Heart left ventricle (tissue), 13 donors: ENCODE data around the gene S100A11.

Experiments
- CTCF ChIP-seq, 12 donors: fragments of 200-600 bp; sonication (generic) in 4 of 12; IDR thresholded peaks; one replicate each; pipeline versions ENCODE4 v1.5.0 to v1.8.0; 2018 to 2022; ENCODE audit warnings: antibody characterized with exemption in 12 of 12, mild to moderate bottlenecking in 5 of 12
- POLR2A ChIP-seq, 2 donors: fragments of 450-650 bp; IDR thresholded peaks; one replicate each; pipeline ENCODE4 v1.6.1; 2017; ENCODE audit warnings: antibody characterized with exemption in 2 of 2, mild to moderate bottlenecking in 2 of 2, moderate library complexity in 2 of 2
- donor health status: ischemic (EF 13 %, LVEDD 7.1; RV severe dilation, severe dysfunction).
- donor health status: DM: no; HTN: yes; CAD: no.
- donor health status: DM: no; HTN: no; CAD: no.
- donor health status: ischemic (EF 25% LVEDD 6.9; RV normal size, moderate dysfunction).
- donor health status: ischemic (EF 25% LVEDD 5.7; RV mildly dilated, moderate dysfunction).
- donor health status: ischemic (EF 35%, LVEDD 5.7; RV mildly dilated, moderate dysfunction).
- donor health status: nonischemic (EF 11% LVEDD 7.7; RV severe dilation, severe dysfunction).
- donor health status: DM: yes; HTN: yes; CAD: no.
- donor health status: PGD.
- donor health status: ischemic (EF 29% LVEDD 5.4; RV normal size, mild dysfunction).
- donor health status: nonischemic (EF 23%, LVEDD 6.1; RV moderate dilation, normal function).

- TF ChIP-seq CTCF (IDR thresholded peaks at IDR 0.05) (no peak), POLR2A (IDR thresholded peaks at IDR 0.05) (no peak)
These were observed 31.1 kb upstream of the S100A11 start for GRCh38 chr1:152067929-152068328.
